ENCODE results near the gene RRAS. TPM values are rescaled to one million over a fixed set of nuclear protein-coding genes. Genes with fewer than 3 reads are reported as not detected.

Gene RRAS
- total and polyA plus RNA-seq, 2 of the 4 experiments (the other 2 are of a cell fraction): 50.2 to 241 TPM

GRCh38 chr19:49680421-49681351 lies 40.7 kb upstream of the RRAS start:
- in situ Hi-C loops (cut with MboI; ENCODE audit: low sequenced_read_pairs) (loop anchor here (10.0 kb wide), 1 partner anchor 174 kb away; the partner anchor contains the start of gene PTOV1), intact Hi-C loops (cut with micrococcal nuclease) (loop anchor here (5.0 kb wide), 1 partner anchor 108 kb away; no protein-coding TSS in a partner anchor), dilution Hi-C loops (cut with HindIII; ENCODE audit: low sequenced_read_pairs, unreplicated experiment) (no loop called here)
- Histone ChIP-seq H4K5ac (ENCODE audit: low read depth, low read length) (peak overlapping the region; percentile 79), H2BK5ac (ENCODE audit: low read depth, low read length, poor library complexity, severe bottlenecking) (peak overlapping the region; percentile 49), H3K36me3 (ENCODE audit: control insufficient read depth, insufficient read depth, low read length) (peaks cover 29% of the 10 kb centered on the region), H3K4ac (ENCODE audit: low read depth, low read length) (peak overlapping the region; percentile 74), H3K56ac (ENCODE audit: extremely low read depth, insufficient read depth, low read length) (no peak overlapping the region), H4K91ac (ENCODE audit: insufficient read depth, low read depth, low read length) (peak overlapping the region; percentile 31; the same call in 1 of the 2 replicates), H3K4me1 (ENCODE audit: control insufficient read depth, insufficient read depth, low read length) (peaks cover 13% of the 10 kb centered on the region), H3K79me1 (ENCODE audit: low read depth in 1 of 2, low read length in 2 of 2) (peaks cover 19 to 67% of the 10 kb centered on the region in 2 experiments), H3K9ac (ENCODE audit: low read depth, low read length) (peak overlapping the region; percentile 57), H3K14ac (replicated peaks; ENCODE audit: low read depth, low read length) (peak overlapping the region; percentile 56; the same call in 1 of the 2 replicates), H2BK20ac (ENCODE audit: low read depth, low read length) (no peak overlapping the region), H3K23ac (ENCODE audit: low read depth, low read length) (peak overlapping the region; percentile 31; the same call in 1 of the 2 replicates), H2AK5ac (ENCODE audit: low read depth, low read length) (peak overlapping the region; percentile 86), H2AK9ac (replicated peaks; ENCODE audit: low read depth, low read length, poor library complexity) (peak overlapping the region; percentile 68), H3K4me2 (ENCODE audit: low read depth, low read length) (peak overlapping the region; percentile 61), H2BK15ac (ENCODE audit: low read depth, low read length) (no peak overlapping the region), H3K27ac (ENCODE audit: insufficient read depth, low read length) (peak overlapping the region; percentile 46), H4K8ac (ENCODE audit: low read depth in 2 of 2, low read length in 2 of 2) (peak overlapping the region in 1 of 2 experiments; percentile 83; a peak in 1 of 4 replicates), H3K9me3 (ENCODE audit: control insufficient read depth, insufficient read depth, low read length) (no peaks in the 10 kb centered on the region), H3K27me3 (ENCODE audit: control insufficient read depth, insufficient read depth, low read length) (no peaks in the 10 kb centered on the region), H2AFZ (replicated peaks; ENCODE audit: low read length, poor library complexity) (peak overlapping the region; percentile 84), H3K4me3 (ENCODE audit: insufficient read depth, low read depth, low read length) (no peak overlapping the region), H3K18ac (ENCODE audit: low read depth, low read length) (no peak overlapping the region), H4K20me1 (ENCODE audit: insufficient read depth, low read length) (peaks cover 54% of the 10 kb centered on the region), H2BK120ac (ENCODE audit: low read depth, low read length) (no peak overlapping the region), H3K9me1 (ENCODE audit: insufficient read depth, low read length) (peaks cover 3% of the 10 kb centered on the region; the same call in 1 of the 2 replicates)
- ChIA-PET CTCF (interaction anchor here (0.6 to 0.9 kb wide), 5 partner anchors 9 to 56 kb away, joined by 3 to 5 read pairs (median 3); partner anchors contain the start of genes ADM5, BCL2L12 and IRF3), POLR2A (ENCODE audit: unreplicated experiment) (no interaction called here)
- BruUV-seq (replicated peaks): no TSS peak
- TF ChIP-seq CTCF (conservative IDR thresholded peaks at IDR 0.05; ENCODE audit: low read depth, low read length) (peak; percentile 98), SMC3 (IDR thresholded peaks at IDR 0.05; ENCODE audit: low read depth, low read length) (peak; percentile 63), USF2 (IDR thresholded peaks at IDR 0.05; ENCODE audit: low read depth, low read length) (no peak), RAD21 (IDR thresholded peaks at IDR 0.05; ENCODE audit: low read length) (peak; percentile 81)
- DNase-seq (peak; percentile 78), ATAC-seq (ENCODE audit: low read depth) (peak; percentile 19)
- 93% methylated on average over 3 of the region's 40 CpGs; no CpG with 5 or more reads in 1 of the 2 experiments for WGBS, 2 experiments (ENCODE audit: extremely low coverage in 2 of 2, insufficient read length in 1 of 2)

All from IMR-90 (cell line).